NT2/D1 (cell line): ENCODE data around the gene KIAA1210.

ENCODE experiments used
- DNase-seq: peaks from one replicate; pipeline ENCODE4 v3.0.0-alpha.2; 2011; ENCODE audit warnings: low read depth, low spot score
- H3K27me3 ChIP-seq: 2 replicates; pipeline ENCODE4 v1.6.0; 2011; ENCODE audit warnings: mild to moderate bottlenecking; ENCODE audit not compliant: insufficient read length, insufficient read depth
- H3K36me3 ChIP-seq: 2 replicates; pipeline ENCODE4 v1.6.1; 2011; ENCODE audit warnings: mild to moderate bottlenecking, low read length, mixed read lengths; ENCODE audit not compliant: insufficient read depth, insufficient read length
- H3K4me1 ChIP-seq: 2 replicates; pipeline ENCODE4 v1.5.1; 2011; ENCODE audit not compliant: insufficient read depth, insufficient read length
- H3K4me3 ChIP-seq: 2 replicates; pipeline ENCODE4 v1.5.1; 2011; ENCODE audit warnings: low read depth; ENCODE audit not compliant: insufficient read length
- H3K9ac ChIP-seq: 2 replicates; pipeline ENCODE4 v1.6.0; 2011; ENCODE audit warnings: low read depth; ENCODE audit not compliant: insufficient read length
- H3K9me3 ChIP-seq: 2 replicates; pipeline ENCODE4 v1.5.1; 2011; ENCODE audit warnings: mild to moderate bottlenecking, low read length; ENCODE audit not compliant: insufficient read depth
- SUZ12 ChIP-seq: IDR thresholded peaks from 2 replicates; pipeline ENCODE4 v1.6.1; 2011; ENCODE audit not compliant: insufficient read length, insufficient read depth; ENCODE audit errors: extremely low read depth
- YY1 ChIP-seq: IDR thresholded peaks from 2 replicates; pipeline ENCODE4 v1.6.1; 2011; ENCODE audit not compliant: insufficient read length, insufficient read depth
- ZNF274 ChIP-seq: IDR thresholded peaks from 2 replicates; pipeline ENCODE4 v1.6.1; 2011; ENCODE audit warnings: mild to moderate bottlenecking, low read depth, low read length

The KIAA1210 gene

GRCh38 chrX:119063428-119063827, 64.2 kb downstream of the KIAA1210 start:
- TF ChIP-seq ZNF274 (no peak), YY1 (no peak), SUZ12 (no peak)
- Histone ChIP-seq H3K27me3 (no peaks in the 10 kb centered on the region), H3K9ac (no peak overlapping the region), H3K9me3 (no peaks in the 10 kb centered on the region), H3K4me3 (no peak overlapping the region), H3K36me3 (no peaks in the 10 kb centered on the region), H3K4me1 (no peaks in the 10 kb centered on the region)
- DNase-seq: no peak

- Histone ChIP-seq H3K27me3 (no peaks in the 10 kb centered on the region), H3K4me1 (no peaks in the 10 kb centered on the region), H3K4me3 (no peak overlapping the region), H3K36me3 (no peaks in the 10 kb centered on the region), H3K9me3 (no peaks in the 10 kb centered on the region), H3K9ac (no peak overlapping the region)
- DNase-seq: peak; percentile 2
- TF ChIP-seq ZNF274: no peak
Observed at GRCh38 chrX:119062750-119063374, 64.8 kb downstream of the KIAA1210 start.

GRCh38 chrX:119055687-119056086, 71.9 kb downstream of the KIAA1210 start:
- Histone ChIP-seq H3K9me3 (no peaks in the 10 kb centered on the region), H3K27me3 (no peaks in the 10 kb centered on the region), H3K4me1 (no peaks in the 10 kb centered on the region), H3K36me3 (no peaks in the 10 kb centered on the region), H3K4me3 (no peak overlapping the region), H3K9ac (no peak overlapping the region)
- TF ChIP-seq SUZ12: no peak
- TF ChIP-seq ZNF274: no peak
- no peak for TF ChIP-seq YY1
- DNase-seq: no peak

- H3K36me3 ChIP-seq: no peaks in the 10 kb centered on the region
- no peaks in the 10 kb centered on the region for H3K4me1 ChIP-seq
- no peaks in the 10 kb centered on the region for H3K27me3 ChIP-seq
- no peak overlapping the region for H3K4me3 ChIP-seq
- DNase-seq: no peak
- no peaks in the 10 kb centered on the region for H3K9me3 ChIP-seq
- TF ChIP-seq SUZ12 (no peak), ZNF274 (no peak), YY1 (no peak)
- no peak overlapping the region for H3K9ac ChIP-seq
Observed at GRCh38 chrX:119045884-119046283, 81.7 kb downstream of the KIAA1210 start.

- Histone ChIP-seq H3K4me1 (no peaks in the 10 kb centered on the region), H3K4me3 (no peak overlapping the region), H3K9ac (no peak overlapping the region), H3K36me3 (no peaks in the 10 kb centered on the region), H3K27me3 (no peaks in the 10 kb centered on the region), H3K9me3 (no peaks in the 10 kb centered on the region)
- TF ChIP-seq ZNF274 (no peak), SUZ12 (no peak), YY1 (no peak)
- DNase-seq: no peak
Observed at GRCh38 chrX:119042996-119043395, 84.6 kb downstream of the KIAA1210 start.

GRCh38 chrX:119042040-119042439, 85.6 kb downstream of the KIAA1210 start:
- DNase-seq: no peak
- no peak for TF ChIP-seq ZNF274
- TF ChIP-seq YY1: no peak
- TF ChIP-seq SUZ12: no peak
- Histone ChIP-seq H3K27me3 (no peaks in the 10 kb centered on the region), H3K9me3 (no peaks in the 10 kb centered on the region), H3K4me3 (no peak overlapping the region), H3K9ac (no peak overlapping the region), H3K36me3 (no peaks in the 10 kb centered on the region), H3K4me1 (no peaks in the 10 kb centered on the region)

- Histone ChIP-seq H3K9ac (no peak overlapping the region), H3K4me3 (no peak overlapping the region), H3K27me3 (no peaks in the 10 kb centered on the region), H3K36me3 (no peaks in the 10 kb centered on the region), H3K9me3 (no peaks in the 10 kb centered on the region), H3K4me1 (no peaks in the 10 kb centered on the region)
- DNase-seq: no peak
- TF ChIP-seq ZNF274 (no peak), SUZ12 (no peak), YY1 (no peak)
Observed at GRCh38 chrX:119041175-119041574, 86.4 kb downstream of the KIAA1210 start.
